22Rv1 (cell line): Measurements from ENCODE around the gene NOX1.

Experiments
- CTCF ChIP-seq: fragments of 450-650 bp; IDR thresholded peaks from 2 replicates; pipeline ENCODE4 v1.5.1; 2017; ENCODE audit warnings: mild to moderate bottlenecking
- ZFX ChIP-seq: fragments of 450-650 bp; IDR thresholded peaks from 2 replicates; pipeline ENCODE4 v1.6.1; 2017; ENCODE audit warnings: antibody characterized with exemption, borderline replicate concordance

DNA sequence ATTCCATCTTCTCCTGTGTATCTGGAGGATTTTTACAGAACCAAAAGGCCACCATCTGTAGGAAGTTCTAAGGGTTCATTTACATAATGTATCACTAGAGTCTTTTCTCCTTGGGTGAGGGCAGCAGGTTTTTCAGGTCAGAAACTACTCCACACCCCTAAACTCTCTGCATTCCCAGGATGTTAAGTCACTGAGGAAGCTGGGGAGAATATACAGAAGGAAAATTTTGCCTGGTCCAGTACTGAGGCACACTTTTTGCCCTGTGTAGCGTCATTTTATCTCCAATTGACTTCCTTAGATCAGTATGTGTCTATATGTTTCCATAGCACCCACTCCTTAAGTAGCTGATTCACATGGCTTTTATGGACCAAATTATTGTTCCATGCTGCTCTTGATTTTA lies 37.6 kb upstream of the NOX1 start:
- TF ChIP-seq CTCF, result no peak
- no peak for TF ChIP-seq ZFX
